ENCODE results near the gene PNPLA7.
A peak's percentile ranks its signal among the peaks of the same experiment; 100 is the strongest.

PNPLA7 gene

GRCh38 chr9:137478613-137478961 is 71.6 kb downstream of the PNPLA7 start:
- ChIA-PET POLR2A (no interaction called here), CTCF (no interaction called here)
- Histone ChIP-seq H3K36me3 (ENCODE audit: control insufficient read depth in 4 of 4, insufficient read depth in 4 of 4, low read length in 3 of 4) (peaks cover 0 to 2% (median 0%) of the 10 kb centered on the region in 4 experiments), H3K27ac (ENCODE audit: insufficient read depth in 1 of 2, low read depth in 1 of 2, low read length in 2 of 2, poor library complexity in 1 of 2, severe bottlenecking in 2 of 2) (no peak overlapping the region), H3K9me3 (ENCODE audit: control extremely low read depth in 1 of 5, control insufficient read depth in 4 of 5, insufficient read depth in 2 of 5, low read depth in 1 of 5, low read length in 4 of 5) (peaks cover 0 to 21% (median 17%) of the 10 kb centered on the region in 5 experiments), H3K4me1 (ENCODE audit: control extremely low read depth in 1 of 4, control insufficient read depth in 4 of 4, insufficient read depth in 4 of 4, low read length in 3 of 4) (peaks cover 0 to 34% (median 10%) of the 10 kb centered on the region in 4 experiments), H3K4me3 (ENCODE audit: control insufficient read depth in 1 of 7, extremely low read depth in 1 of 7, insufficient read depth in 4 of 7, low read depth in 2 of 7, low read length in 6 of 7) (no peak overlapping the region), H3K27me3 (replicated peaks in 2 of 5; ENCODE audit: control insufficient read depth in 4 of 5, insufficient read depth in 5 of 5, low read length in 4 of 5) (peaks cover 0 to 8% (median 0%) of the 10 kb centered on the region in 5 experiments)
- no peak for DNase-seq
- WGBS (ENCODE audit: insufficient coverage) = 99% methylated on average over 11 of the region's 11 CpGs

- Histone ChIP-seq H3K4me3 (ENCODE audit: control insufficient read depth in 1 of 7, extremely low read depth in 1 of 7, insufficient read depth in 4 of 7, low read depth in 2 of 7, low read length in 6 of 7) (no peak overlapping the region), H3K9me3 (ENCODE audit: control extremely low read depth in 1 of 5, control insufficient read depth in 4 of 5, insufficient read depth in 2 of 5, low read depth in 1 of 5, low read length in 4 of 5) (peaks cover 0 to 26% (median 19%) of the 10 kb centered on the region in 5 experiments), H3K4me1 (ENCODE audit: control extremely low read depth in 1 of 4, control insufficient read depth in 4 of 4, insufficient read depth in 4 of 4, low read length in 3 of 4) (peaks cover 0 to 34% (median 10%) of the 10 kb centered on the region in 4 experiments), H3K27ac (ENCODE audit: insufficient read depth in 1 of 2, low read depth in 1 of 2, low read length in 2 of 2, poor library complexity in 1 of 2, severe bottlenecking in 2 of 2) (no peak overlapping the region), H3K27me3 (replicated peaks in 2 of 5; ENCODE audit: control insufficient read depth in 4 of 5, insufficient read depth in 5 of 5, low read length in 4 of 5) (peaks cover 0 to 8% (median 0%) of the 10 kb centered on the region in 5 experiments), H3K36me3 (ENCODE audit: control insufficient read depth in 4 of 4, insufficient read depth in 4 of 4, low read length in 3 of 4) (peaks cover 0 to 2% (median 0%) of the 10 kb centered on the region in 4 experiments)
- WGBS (ENCODE audit: insufficient coverage) = 99% methylated on average over 19 of the region's 29 CpGs
- DNase-seq = no peak
- POLR2A ChIA-PET = no interaction called here
- CTCF ChIA-PET = no interaction called here
These were observed 72.2 kb downstream of the PNPLA7 start for GRCh38 chr9:137477778-137478612.

DNA sequence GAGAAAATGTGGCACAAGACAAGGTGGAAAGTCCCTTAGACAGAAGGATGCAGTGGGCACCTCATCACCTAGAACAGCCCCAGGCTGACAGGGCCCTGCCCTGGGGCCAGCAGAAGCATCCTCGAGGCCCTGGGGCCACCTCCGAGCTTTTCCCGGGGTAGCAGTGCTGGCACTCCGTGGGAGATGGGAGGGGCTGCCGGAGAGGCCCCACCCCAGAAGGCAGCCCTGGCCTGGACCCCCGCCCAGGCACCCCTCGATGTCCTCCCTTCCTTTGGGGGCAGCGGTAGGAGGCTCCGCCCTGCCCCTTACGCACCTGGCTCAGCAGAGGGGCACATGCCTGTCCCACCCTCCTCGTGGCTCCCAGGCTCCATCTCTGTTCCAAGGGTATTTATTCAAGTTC is 73.3 kb downstream of the PNPLA7 start:
- Histone ChIP-seq H3K9me3 (ENCODE audit: control extremely low read depth in 1 of 5, control insufficient read depth in 4 of 5, insufficient read depth in 2 of 5, low read depth in 1 of 5, low read length in 4 of 5) (peaks cover 0 to 28% (median 20%) of the 10 kb centered on the region in 5 experiments), H3K4me3 (ENCODE audit: control insufficient read depth in 1 of 7, extremely low read depth in 1 of 7, insufficient read depth in 4 of 7, low read depth in 2 of 7, low read length in 6 of 7) (no peak overlapping the region), H3K27ac (ENCODE audit: insufficient read depth in 1 of 2, low read depth in 1 of 2, low read length in 2 of 2, poor library complexity in 1 of 2, severe bottlenecking in 2 of 2) (no peak overlapping the region), H3K27me3 (replicated peaks in 2 of 5; ENCODE audit: control insufficient read depth in 4 of 5, insufficient read depth in 5 of 5, low read length in 4 of 5) (peaks cover 0 to 8% (median 3%) of the 10 kb centered on the region in 5 experiments), H3K36me3 (ENCODE audit: control insufficient read depth in 4 of 4, insufficient read depth in 4 of 4, low read length in 3 of 4) (peaks cover 0 to 2% (median 0%) of the 10 kb centered on the region in 4 experiments), H3K4me1 (ENCODE audit: control extremely low read depth in 1 of 4, control insufficient read depth in 4 of 4, insufficient read depth in 4 of 4, low read length in 3 of 4) (peaks cover 0 to 26% (median 3%) of the 10 kb centered on the region in 4 experiments)
- POLR2A ChIA-PET = no interaction called here
- 92% methylated on average over 5 of the region's 11 CpGs for WGBS (ENCODE audit: insufficient coverage)
- DNase-seq = no peak
- CTCF ChIA-PET = no interaction called here

DNA sequence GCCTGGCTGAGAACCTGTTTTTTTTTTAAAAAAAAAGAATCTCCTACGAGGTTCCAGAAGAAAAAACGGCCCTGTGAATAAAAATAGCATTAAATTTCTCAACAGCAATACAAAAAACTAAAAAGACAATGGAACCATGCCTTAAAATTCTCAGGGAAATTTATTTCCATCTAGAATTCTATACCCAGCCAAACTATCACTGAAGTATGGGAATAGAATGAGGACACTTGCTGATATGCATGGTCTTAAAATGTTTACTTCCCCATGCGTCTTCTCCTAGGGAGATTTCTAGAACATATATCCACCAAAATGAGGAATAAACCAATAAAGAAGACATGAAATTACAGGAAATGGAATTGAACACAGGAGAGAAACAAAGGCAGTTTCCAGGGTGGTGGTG is 74.5 kb downstream of the PNPLA7 start:
- ChIA-PET CTCF (no interaction called here), POLR2A (no interaction called here)
- Histone ChIP-seq H3K9me3 (ENCODE audit: control extremely low read depth in 1 of 5, control insufficient read depth in 4 of 5, insufficient read depth in 2 of 5, low read depth in 1 of 5, low read length in 4 of 5) (peaks cover 0 to 28% (median 20%) of the 10 kb centered on the region in 5 experiments), H3K27ac (ENCODE audit: insufficient read depth in 1 of 2, low read depth in 1 of 2, low read length in 2 of 2, poor library complexity in 1 of 2, severe bottlenecking in 2 of 2) (no peak overlapping the region), H3K27me3 (replicated peaks in 2 of 5; ENCODE audit: control insufficient read depth in 4 of 5, insufficient read depth in 5 of 5, low read length in 4 of 5) (peaks cover 0 to 8% (median 3%) of the 10 kb centered on the region in 5 experiments), H3K4me3 (ENCODE audit: control insufficient read depth in 1 of 7, extremely low read depth in 1 of 7, insufficient read depth in 4 of 7, low read depth in 2 of 7, low read length in 6 of 7) (no peak overlapping the region), H3K4me1 (ENCODE audit: control extremely low read depth in 1 of 4, control insufficient read depth in 4 of 4, insufficient read depth in 4 of 4, low read length in 3 of 4) (peaks cover under 1 to 20% (median 4%) of the 10 kb centered on the region in 4 experiments), H3K36me3 (ENCODE audit: control insufficient read depth in 4 of 4, insufficient read depth in 4 of 4, low read length in 3 of 4) (peaks cover 0 to 2% (median 0%) of the 10 kb centered on the region in 4 experiments)
- no CpG with 5 or more reads among the region's 3 CpGs for WGBS (ENCODE audit: insufficient coverage)
- DNase-seq = no peak

DNA sequence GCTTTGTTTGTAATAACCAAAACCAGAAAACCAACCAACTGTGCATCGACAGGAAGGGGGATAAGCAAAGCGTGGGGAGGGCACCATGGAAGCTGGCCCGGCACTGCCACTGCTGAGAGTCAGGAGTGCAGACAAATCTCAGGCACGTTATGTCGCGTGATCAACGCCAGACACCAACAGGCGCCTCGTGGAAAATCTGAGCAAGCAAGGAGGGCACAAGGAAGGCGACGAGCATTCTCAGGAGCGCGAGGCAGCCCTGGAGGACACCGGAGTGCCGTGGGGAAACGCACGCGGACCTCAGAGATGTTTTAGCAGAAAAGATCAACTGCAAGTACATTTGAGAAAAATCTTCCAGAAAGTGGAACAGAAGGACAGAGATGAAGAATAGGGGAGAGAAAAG is 75.9 kb downstream of the PNPLA7 start:
- over 99% methylated on average over 18 of the region's 18 CpGs for WGBS (ENCODE audit: insufficient coverage)
- peaks cover 0 to 28% (median 20%) of the 10 kb centered on the region in 5 experiments for H3K9me3 ChIP-seq (ENCODE audit: control extremely low read depth in 1 of 5, control insufficient read depth in 4 of 5, insufficient read depth in 2 of 5, low read depth in 1 of 5, low read length in 4 of 5)
- no peak for DNase-seq
- H3K36me3 ChIP-seq (ENCODE audit: control insufficient read depth in 4 of 4, insufficient read depth in 4 of 4, low read length in 3 of 4) = no peaks in the 10 kb centered on the region
- H3K27me3 ChIP-seq (replicated peaks in 2 of 5; ENCODE audit: control insufficient read depth in 4 of 5, insufficient read depth in 5 of 5, low read length in 4 of 5) = peaks cover 0 to 8% (median 3%) of the 10 kb centered on the region in 5 experiments
- ChIA-PET POLR2A (no interaction called here), CTCF (interaction anchor here (0.8 kb wide), 1 partner anchor 11 kb away, joined by 3 read pairs; no protein-coding TSS in a partner anchor)
- H3K4me3 ChIP-seq (ENCODE audit: control insufficient read depth in 1 of 7, extremely low read depth in 1 of 7, insufficient read depth in 4 of 7, low read depth in 2 of 7, low read length in 6 of 7) = no peak overlapping the region
- H3K27ac ChIP-seq (ENCODE audit: insufficient read depth in 1 of 2, low read depth in 1 of 2, low read length in 2 of 2, poor library complexity in 1 of 2, severe bottlenecking in 2 of 2) = no peak overlapping the region
- H3K4me1 ChIP-seq (ENCODE audit: control extremely low read depth in 1 of 4, control insufficient read depth in 4 of 4, insufficient read depth in 4 of 4, low read length in 3 of 4) = peaks cover 6 to 20% (median 13%) of the 10 kb centered on the region in 4 experiments

- H3K4me3 ChIP-seq (ENCODE audit: control insufficient read depth in 1 of 7, extremely low read depth in 1 of 7, insufficient read depth in 4 of 7, low read depth in 2 of 7, low read length in 6 of 7) = peak overlapping the region in 1 of 7 experiments; percentile 37
- ChIA-PET CTCF (interaction anchor here (1.1 to 1.6 kb wide), 2 partner anchors 38 to 54 kb away, joined by 3 to 4 read pairs; no protein-coding TSS in a partner anchor), POLR2A (interaction anchor here (0.9 kb wide), 1 partner anchor 9 kb away, joined by 3 read pairs; no protein-coding TSS in a partner anchor)
- H3K27ac ChIP-seq (ENCODE audit: insufficient read depth in 1 of 2, low read depth in 1 of 2, low read length in 2 of 2, poor library complexity in 1 of 2, severe bottlenecking in 2 of 2) = no peak overlapping the region
- DNase-seq = peak; percentile 49 to 92 (median 90)
- H3K9me3 ChIP-seq (ENCODE audit: control extremely low read depth in 1 of 5, control insufficient read depth in 4 of 5, insufficient read depth in 2 of 5, low read depth in 1 of 5, low read length in 4 of 5) = peaks cover 0 to 26% (median 10%) of the 10 kb centered on the region in 5 experiments
- peaks cover 0 to 20% (median 6%) of the 10 kb centered on the region in 5 experiments for H3K27me3 ChIP-seq (replicated peaks in 2 of 5; ENCODE audit: control insufficient read depth in 4 of 5, insufficient read depth in 5 of 5, low read length in 4 of 5)
- peaks cover 9 to 25% (median 16%) of the 10 kb centered on the region in 4 experiments for H3K4me1 ChIP-seq (ENCODE audit: control extremely low read depth in 1 of 4, control insufficient read depth in 4 of 4, insufficient read depth in 4 of 4, low read length in 3 of 4)
- no CpG with 5 or more reads among the region's 7 CpGs for WGBS (ENCODE audit: insufficient coverage)
- no peaks in the 10 kb centered on the region for H3K36me3 ChIP-seq (ENCODE audit: control insufficient read depth in 4 of 4, insufficient read depth in 4 of 4, low read length in 3 of 4)
These were observed 79.4 kb downstream of the PNPLA7 start for GRCh38 chr9:137470785-137471184.

DNA sequence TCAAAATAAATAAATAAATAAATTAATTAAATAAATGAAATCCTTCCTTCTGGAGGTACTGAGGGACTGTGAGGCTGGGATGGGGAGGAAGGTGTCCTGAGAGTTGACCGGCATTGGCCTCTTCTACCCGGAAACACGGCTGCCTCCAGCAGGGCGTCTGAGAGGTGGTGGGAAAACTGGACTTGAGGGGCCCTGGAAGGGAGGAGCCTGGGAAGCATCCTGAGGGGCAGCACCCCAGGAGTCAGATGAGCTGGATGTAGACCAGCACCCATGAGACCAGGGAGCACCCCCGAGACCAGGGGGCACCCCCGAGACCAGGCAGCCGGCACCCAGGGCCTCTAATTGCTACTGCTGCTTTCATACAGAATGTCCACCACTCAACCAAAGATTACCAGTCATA is 82.3 kb downstream of the PNPLA7 start:
- Histone ChIP-seq H3K36me3 (ENCODE audit: control insufficient read depth in 4 of 4, insufficient read depth in 4 of 4, low read length in 3 of 4) (no peaks in the 10 kb centered on the region), H3K9me3 (ENCODE audit: control extremely low read depth in 1 of 5, control insufficient read depth in 4 of 5, insufficient read depth in 2 of 5, low read depth in 1 of 5, low read length in 4 of 5) (peaks cover 0 to 26% (median 0%) of the 10 kb centered on the region in 5 experiments), H3K27ac (ENCODE audit: insufficient read depth in 1 of 2, low read depth in 1 of 2, low read length in 2 of 2, poor library complexity in 1 of 2, severe bottlenecking in 2 of 2) (no peak overlapping the region), H3K27me3 (replicated peaks in 2 of 5; ENCODE audit: control insufficient read depth in 4 of 5, insufficient read depth in 5 of 5, low read length in 4 of 5) (peaks cover 0 to 27% (median 6%) of the 10 kb centered on the region in 5 experiments), H3K4me3 (ENCODE audit: control insufficient read depth in 1 of 7, extremely low read depth in 1 of 7, insufficient read depth in 4 of 7, low read depth in 2 of 7, low read length in 6 of 7) (no peak overlapping the region), H3K4me1 (ENCODE audit: control extremely low read depth in 1 of 4, control insufficient read depth in 4 of 4, insufficient read depth in 4 of 4, low read length in 3 of 4) (peaks cover 9 to 27% (median 16%) of the 10 kb centered on the region in 4 experiments)
- ChIA-PET CTCF (no interaction called here), POLR2A (no interaction called here)
- no peak for DNase-seq
- 92% methylated on average over 6 of the region's 7 CpGs for WGBS (ENCODE audit: insufficient coverage)

All from common myeloid progenitor, CD34-positive (primary cell).